Neural progenitor cell (in vitro differentiated cells): ENCODE results near the gene USP16. TPM values are rescaled to one million over a fixed set of nuclear protein-coding genes. Genes with fewer than 3 reads are reported as not detected.

Source experiments
- DNase-seq: peaks from one replicate; pipeline ENCODE4 v3.0.0-alpha.2; 2016; ENCODE audit warnings: low spot score
- H2AFZ ChIP-seq: fragments of 200-600 bp; sonication (generic); replicated peaks from 2 replicates; pipeline ENCODE4 v1.6.1; 2016; ENCODE audit warnings: antibody characterized with exemption
- H3F3A ChIP-seq: fragments of 200-600 bp; sonication (generic); 2 replicates; pipeline ENCODE4 v1.6.1; 2016; ENCODE audit warnings: antibody characterized with exemption, low read depth
- H3K27ac ChIP-seq: fragments of 200-600 bp; sonication (generic); 2 replicates; pipeline ENCODE4 v1.5.1; 2016; ENCODE audit warnings: mild to moderate bottlenecking
- H3K27me3 ChIP-seq: fragments of 200-600 bp; sonication (generic); 2 replicates; pipeline ENCODE4 v1.6.1; 2016; ENCODE audit warnings: mild to moderate bottlenecking, moderate library complexity
- H3K36me3 ChIP-seq: fragments of 200-600 bp; sonication (generic); 2 replicates; pipeline ENCODE4 v1.5.1; 2016
- H3K4me1 ChIP-seq: fragments of 200-600 bp; sonication (generic); 2 replicates; pipeline ENCODE4 v1.6.1; 2016; ENCODE audit warnings: mixed run types
- H3K4me2 ChIP-seq: fragments of 200-600 bp; sonication (generic); 2 replicates; pipeline ENCODE4 v1.6.1; 2016
- H3K4me3 ChIP-seq: fragments of 200-600 bp; sonication (generic); 2 replicates; pipeline ENCODE4 v1.5.1; 2016
- H3K79me2 ChIP-seq: fragments of 200-600 bp; sonication (generic); 2 replicates; pipeline ENCODE4 v1.6.1; 2016; ENCODE audit warnings: low read depth
- H3K9ac ChIP-seq: fragments of 200-600 bp; sonication (generic); 2 replicates; pipeline ENCODE4 v1.6.1; 2016
- H3K9me3 ChIP-seq: fragments of 200-600 bp; sonication (generic); 2 replicates; pipeline ENCODE4 v1.5.1; 2016; ENCODE audit warnings: low read depth
- H4K20me1 ChIP-seq: fragments of 200-600 bp; sonication (generic); 2 replicates; pipeline ENCODE4 v1.6.1; 2016; ENCODE audit warnings: low read depth
- H3K27ac Mint-ChIP-seq: 3 replicates; pipeline ENCODE4 v1.8.0; 2021; ENCODE audit warnings: mixed read lengths
- H3K27me3 Mint-ChIP-seq: 2 replicates; pipeline ENCODE4 v1.8.0; 2022; ENCODE audit warnings: low read depth, mild to moderate bottlenecking, inconsistent platforms, moderate library complexity, mixed read lengths; ENCODE audit not compliant: insufficient read depth
- H3K36me3 Mint-ChIP-seq: 3 replicates; pipeline ENCODE4 v1.8.0; 2021; ENCODE audit warnings: mixed read lengths
- H3K4me1 Mint-ChIP-seq: 3 replicates; pipeline ENCODE4 v1.8.0; 2021; ENCODE audit warnings: mixed read lengths
- H3K4me3 Mint-ChIP-seq: 3 replicates; pipeline ENCODE4 v1.8.0; 2021; ENCODE audit warnings: mild to moderate bottlenecking, moderate library complexity, mixed read lengths
- H3K9me3 Mint-ChIP-seq: 3 replicates; pipeline ENCODE4 v1.8.0; 2020; ENCODE audit warnings: mixed read lengths
- CTCF ChIP-seq: fragments of 200-600 bp; sonication (generic); IDR thresholded peaks from 2 replicates; pipeline ENCODE4 v1.5.1; 2017; ENCODE audit warnings: antibody characterized with exemption, mild to moderate bottlenecking
- EZH2 ChIP-seq: fragments of 200-600 bp; sonication (generic); IDR thresholded peaks from 2 replicates; pipeline ENCODE4 v1.6.1; 2017; ENCODE audit warnings: antibody characterized with exemption, mild to moderate bottlenecking, moderate library complexity
- EZH2phosphoT487 ChIP-seq: fragments of 200-600 bp; sonication (generic); IDR thresholded peaks from 2 replicates; pipeline ENCODE4 v1.6.1; 2017; ENCODE audit warnings: antibody characterized with exemption
- total RNA-seq: library from RNA; depleted of rRNA; stranded (reverse); fragments of >200 nt; gene quantifications from 2 replicates; pipeline ENCODE4 v1.2.3, GENCODE V29; 2015; ENCODE audit warnings: low replicate concordance

Gene USP16
- total RNA-seq, 1 donor from 2014 or later = 38.5 TPM

- Histone ChIP-seq H3K27ac (no peak overlapping the region), H3K4me1 (peaks cover 6% of the 10 kb centered on the region), H4K20me1 (no peaks in the 10 kb centered on the region), H3K27me3 (no peaks in the 10 kb centered on the region), H2AFZ (no peak overlapping the region), H3K4me3 (no peak overlapping the region), H3F3A (no peaks in the 10 kb centered on the region), H3K9ac (no peak overlapping the region), H3K9me3 (no peaks in the 10 kb centered on the region), H3K36me3 (peaks cover 7% of the 10 kb centered on the region), H3K79me2 (peaks cover 49% of the 10 kb centered on the region), H3K4me2 (no peak overlapping the region)
- H3K36me3 Mint-ChIP-seq = peaks cover 11% of the 10 kb centered on the region
- H3K4me1 Mint-ChIP-seq = peaks cover 13% of the 10 kb centered on the region
- peaks cover 4% of the 10 kb centered on the region for H3K27me3 Mint-ChIP-seq
- TF ChIP-seq EZH2 (no peak), EZH2phosphoT487 (no peak), CTCF (no peak)
- H3K4me3 Mint-ChIP-seq = no peak overlapping the region
- DNase-seq = no peak
- H3K9me3 Mint-ChIP-seq = no peaks in the 10 kb centered on the region
- H3K27ac Mint-ChIP-seq = no peak overlapping the region
These were observed 5.1 kb downstream of the USP16 start for GRCh38 chr21:29029524-29029923.

DNA sequence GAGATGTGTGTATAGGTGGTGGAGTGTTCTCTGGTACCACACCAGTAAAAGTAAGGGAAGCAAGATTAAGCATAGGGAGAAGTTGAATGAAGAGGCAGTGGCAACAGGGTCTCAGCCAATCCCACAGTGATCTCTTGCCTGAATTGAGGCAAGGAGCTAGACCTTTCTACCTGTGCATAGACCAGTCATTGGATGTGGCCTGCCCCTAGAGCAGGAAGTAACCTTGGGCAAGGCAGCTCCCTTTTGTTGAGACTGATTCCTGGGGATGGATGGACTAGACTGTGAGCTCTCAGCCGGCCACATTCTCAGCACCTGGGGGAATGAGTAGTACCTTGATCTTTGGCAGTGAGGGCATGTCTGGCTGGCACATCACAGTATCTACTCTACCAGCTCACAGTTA lies 6.4 kb downstream of the USP16 start:
- Histone ChIP-seq H3K4me3 (no peak overlapping the region), H3K36me3 (peaks cover 7% of the 10 kb centered on the region), H2AFZ (no peak overlapping the region), H3K79me2 (peaks cover 38% of the 10 kb centered on the region), H3K9me3 (no peaks in the 10 kb centered on the region), H3K4me2 (no peak overlapping the region), H3K27me3 (no peaks in the 10 kb centered on the region), H3K4me1 (no peaks in the 10 kb centered on the region), H3F3A (no peaks in the 10 kb centered on the region), H3K9ac (no peak overlapping the region), H4K20me1 (no peaks in the 10 kb centered on the region), H3K27ac (no peak overlapping the region)
- H3K27ac Mint-ChIP-seq = no peak overlapping the region
- H3K27me3 Mint-ChIP-seq = no peaks in the 10 kb centered on the region
- no peak for TF ChIP-seq EZH2
- no peak for TF ChIP-seq CTCF
- no peak for TF ChIP-seq EZH2phosphoT487
- H3K36me3 Mint-ChIP-seq = peaks cover 13% of the 10 kb centered on the region
- no peak for DNase-seq
- H3K9me3 Mint-ChIP-seq = no peaks in the 10 kb centered on the region
- H3K4me1 Mint-ChIP-seq = peaks cover 6% of the 10 kb centered on the region
- H3K4me3 Mint-ChIP-seq = no peak overlapping the region

GRCh38 chr21:29033301-29033700 lies 8.8 kb downstream of the USP16 start:
- H3K4me1 ChIP-seq = no peaks in the 10 kb centered on the region
- no peaks in the 10 kb centered on the region for H3K27me3 ChIP-seq
- DNase-seq = no peak
- Mint-ChIP-seq H3K27ac (no peak overlapping the region), H3K36me3 (peaks cover 18% of the 10 kb centered on the region), H3K27me3 (no peaks in the 10 kb centered on the region), H3K9me3 (no peaks in the 10 kb centered on the region), H3K4me3 (no peak overlapping the region), H3K4me1 (no peaks in the 10 kb centered on the region)
- H3K9ac ChIP-seq = no peak overlapping the region
- H3K4me3 ChIP-seq = no peak overlapping the region
- peaks cover 20% of the 10 kb centered on the region for H3K36me3 ChIP-seq
- no peak overlapping the region for H3K4me2 ChIP-seq
- H3K9me3 ChIP-seq = no peaks in the 10 kb centered on the region
- TF ChIP-seq CTCF (no peak), EZH2phosphoT487 (no peak), EZH2 (no peak)
- H3K27ac ChIP-seq = no peak overlapping the region
- H4K20me1 ChIP-seq = no peaks in the 10 kb centered on the region
- H2AFZ ChIP-seq = no peak overlapping the region
- no peaks in the 10 kb centered on the region for H3F3A ChIP-seq
- H3K79me2 ChIP-seq = peaks cover 15% of the 10 kb centered on the region

GRCh38 chr21:29033871-29034270 lies 9.4 kb downstream of the USP16 start:
- DNase-seq = no peak
- TF ChIP-seq CTCF (no peak), EZH2phosphoT487 (no peak), EZH2 (no peak)
- Mint-ChIP-seq H3K4me3 (no peak overlapping the region), H3K9me3 (no peaks in the 10 kb centered on the region), H3K4me1 (no peaks in the 10 kb centered on the region), H3K27me3 (no peaks in the 10 kb centered on the region), H3K27ac (no peak overlapping the region), H3K36me3 (peaks cover 16% of the 10 kb centered on the region)
- Histone ChIP-seq H3F3A (no peaks in the 10 kb centered on the region), H3K36me3 (peaks cover 24% of the 10 kb centered on the region), H3K4me3 (no peak overlapping the region), H2AFZ (no peak overlapping the region), H4K20me1 (no peaks in the 10 kb centered on the region), H3K4me2 (no peak overlapping the region), H3K27me3 (no peaks in the 10 kb centered on the region), H3K79me2 (peaks cover 11% of the 10 kb centered on the region), H3K4me1 (no peaks in the 10 kb centered on the region), H3K9me3 (no peaks in the 10 kb centered on the region), H3K27ac (no peak overlapping the region), H3K9ac (no peak overlapping the region)
